Stimulated activated CD8-positive, alpha-beta memory T cell treated with anti-CD3 and anti-CD28 coated beads, Interleukin-2, amount 100 ng/mL, for 48 hours (primary cell): ENCODE data around the gene COX6A1.
A peak's percentile ranks its signal among the peaks of the same experiment; 100 is the strongest.
"Not testable (repeated sequence)": the region's sequence is repeated elsewhere in the genome, so short reads cannot be mapped to it uniquely, and the experiment has no call there.

ENCODE experiments used
- DNase-seq, 2 donors: peaks; one replicate each; pipeline ENCODE4 v3.0.0-alpha.2; 2020; ENCODE audit warnings: low read depth in 2 of 2

The COX6A1 gene

GRCh38 chr12:120428597-120429229, 9.2 kb upstream of the COX6A1 start:
- DNase-seq: no peak

- no peak for DNase-seq
Measured at GRCh38 chr12:120429368-120429767, 8.5 kb upstream of the COX6A1 start.

- DNase-seq: no peak
Measured at GRCh38 chr12:120432772-120433525, 5.0 kb upstream of the COX6A1 start.

- DNase-seq: no peak
Measured at GRCh38 chr12:120438495-120439198, 734 bp downstream of the COX6A1 start.

GRCh38 chr12:120439646-120440247, 1.8 kb downstream of the COX6A1 start:
- DNase-seq: peak; percentile 52 to 59

- DNase-seq: no peak
Measured at GRCh38 chr12:120444676-120445075, 6.8 kb downstream of the COX6A1 start.

GRCh38 chr12:120445911-120446843, 8.3 kb downstream of the COX6A1 start, which contains the start of the genes GATC and TRIAP1:
TSS of gene GATC (plus strand) at chr12:120446444. CDS start at chr12:120446481, 37 bp downstream.
TSS of gene TRIAP1 (minus strand) at chr12:120446384. CDS start at chr12:120446372, 12 bp downstream.
- DNase-seq: peak; percentile 81 to 88

- DNase-seq: not testable (repeated sequence)
Measured at GRCh38 chr12:120446844-120447178, 8.9 kb downstream of the COX6A1 start.

GRCh38 chr12:120447992-120448391, 10.1 kb downstream of the COX6A1 start:
- no peak for DNase-seq

GRCh38 chr12:120452524-120452923, 14.6 kb downstream of the COX6A1 start:
- not testable (repeated sequence) for DNase-seq

GRCh38 chr12:120453060-120453750, 15.3 kb downstream of the COX6A1 start:
- DNase-seq: no peak

GRCh38 chr12:120453977-120454376, 16.1 kb downstream of the COX6A1 start:
- DNase-seq: no peak

GRCh38 chr12:120455302-120455701, 17.4 kb downstream of the COX6A1 start:
- no peak for DNase-seq

GRCh38 chr12:120457133-120457532, 19.2 kb downstream of the COX6A1 start:
- no peak for DNase-seq

- no peak for DNase-seq
Measured at GRCh38 chr12:120460157-120460556, 22.2 kb downstream of the COX6A1 start.

GRCh38 chr12:120462099-120462640, 24.3 kb downstream of the COX6A1 start:
- no peak for DNase-seq

GRCh38 chr12:120463712-120464111, 25.8 kb downstream of the COX6A1 start:
- no peak for DNase-seq

GRCh38 chr12:120465756-120466155, 27.8 kb downstream of the COX6A1 start:
- no peak for DNase-seq

GRCh38 chr12:120466560-120467315, 28.8 kb downstream of the COX6A1 start:
- DNase-seq: peak in 1 of 2 donors; percentile 20
